B cell (primary cell): ENCODE results near the gene CLSTN2. TPM values are rescaled to one million over a fixed set of nuclear protein-coding genes. Genes with fewer than 3 reads are reported as not detected.

Experiments used
- ATAC-seq: fragments of 200-7000 bp; cut with Tn5 transposase; one replicate; pipeline ENCODE4 v1.10.0; 2021; ENCODE audit warnings: low read depth, mild to moderate bottlenecking, moderate number of reproducible peaks, moderate library complexity
- CTCF ChIA-PET: fragments of 350-600 bp; sonication (Branson Sonifier 250); formaldehyde crosslinking; loops from one replicate; lab custom pipeline; 2021; ENCODE audit warnings: antibody characterized with exemption, inconsistent platforms; lab: Charles Lee
- POLR2A ChIA-PET: fragments of 350-600 bp; sonication (Branson Sonifier 250); formaldehyde crosslinking; loops from one replicate; lab custom pipeline; 2021; ENCODE audit warnings: antibody characterized with exemption; lab: Charles Lee
- DNase-seq: peaks from one replicate; pipeline ENCODE4 v3.0.0; 2013
- H2AFZ ChIP-seq: 2 replicates; pipeline ENCODE4 v1.6.1; 2012; ENCODE audit warnings: mild to moderate bottlenecking, low read depth, low read length; ENCODE audit not compliant: insufficient read depth, poor library complexity, severe bottlenecking
- H3K27ac ChIP-seq, 2 donors: 1 replicate in 1 of 2; 2 replicates in 1 of 2; pipeline ENCODE4 v1.5.1; 2012 to 2013; ENCODE audit warnings: low read length in 2 of 2, mild to moderate bottlenecking in 2 of 2, moderate library complexity in 1 of 2
- H3K27me3 ChIP-seq, 4 experiments: fragments of 200-600 bp in 1 of 4; sonication (generic) in 1 of 4; replicated peaks in 1 of 4; 1 replicate in 2 of 4; 2 replicates in 2 of 4; pipeline versions ENCODE4 v1.6.1 to v1.7.0; 2013 to 2016; ENCODE audit warnings: low read length in 3 of 4, mild to moderate bottlenecking in 2 of 4, mixed read lengths in 1 of 4, moderate library complexity in 1 of 4; ENCODE audit not compliant: insufficient read depth in 4 of 4, control insufficient read depth in 3 of 4; ENCODE audit errors: control extremely low read depth in 1 of 4
- H3K36me3 ChIP-seq, 2 experiments: replicated peaks in 1 of 2; 1 replicate in 1 of 2; 2 replicates in 1 of 2; pipeline versions ENCODE4 v1.6.1 to v1.7.1; 2013; ENCODE audit warnings: low read length in 1 of 2; ENCODE audit not compliant: insufficient read depth in 2 of 2, control insufficient read depth in 1 of 2; ENCODE audit errors: control extremely low read depth in 1 of 2, extremely low read depth in 1 of 2
- H3K4me1 ChIP-seq, 2 donors: fragments of 200-600 bp in 1 of 2; sonication (generic) in 1 of 2; 1 replicate in 1 of 2; 2 replicates in 1 of 2; pipeline versions ENCODE4 v1.5.1 to v1.6.1; 2013 to 2017; ENCODE audit warnings: low read length in 2 of 2; ENCODE audit not compliant: control insufficient read depth in 2 of 2, insufficient read depth in 2 of 2
- H3K4me2 ChIP-seq: replicated peaks from 2 replicates; pipeline ENCODE3; 2012; ENCODE audit warnings: mild to moderate bottlenecking, low read depth, low read length; ENCODE audit not compliant: poor library complexity, severe bottlenecking
- H3K4me3 ChIP-seq, 5 experiments: fragments of 200-600 bp in 1 of 5; sonication (generic) in 1 of 5; 1 replicate in 3 of 5; 2 replicates in 2 of 5; pipeline versions ENCODE4 v1.5.1 to v1.7.0; 2011 to 2016; ENCODE audit warnings: low read length in 4 of 5, mild to moderate bottlenecking in 4 of 5, low read depth in 2 of 5, control low read depth in 1 of 5, moderate library complexity in 1 of 5; ENCODE audit not compliant: insufficient read depth in 1 of 5; ENCODE audit errors: control extremely low read depth in 1 of 5, extremely low read depth in 1 of 5
- H3K79me2 ChIP-seq: fragments of 200-600 bp; sonication (generic); one replicate; pipeline ENCODE4 v1.6.0; 2016; ENCODE audit warnings: low read length; ENCODE audit not compliant: control insufficient read depth, insufficient read depth
- H3K9ac ChIP-seq: fragments of 200-600 bp; sonication (generic); 2 replicates; pipeline ENCODE4 v1.6.1; 2017; ENCODE audit warnings: mild to moderate bottlenecking, low read length, moderate library complexity
- H3K9me3 ChIP-seq, 3 donors: one replicate each; pipeline versions ENCODE4 v1.6.1 to v1.7.1; 2013; ENCODE audit warnings: low read length in 2 of 3; ENCODE audit not compliant: control insufficient read depth in 2 of 3, insufficient read depth in 1 of 3; ENCODE audit errors: control extremely low read depth in 1 of 3
- H4K20me1 ChIP-seq: 2 replicates; pipeline ENCODE4 v1.6.0; 2012; ENCODE audit warnings: mild to moderate bottlenecking, low read length; ENCODE audit not compliant: insufficient read depth, control insufficient read depth, poor library complexity, severe bottlenecking
- H3K27ac Mint-ChIP-seq: one replicate; pipeline ENCODE4 v1.8.0; 2021; ENCODE audit warnings: mixed read lengths
- H3K27me3 Mint-ChIP-seq: one replicate; pipeline ENCODE4 v1.8.0; 2021; ENCODE audit warnings: mixed read lengths
- H3K4me1 Mint-ChIP-seq: one replicate; pipeline ENCODE4 v1.8.0; 2021; ENCODE audit warnings: mixed read lengths
- H3K4me3 Mint-ChIP-seq: one replicate; pipeline ENCODE4 v1.8.0; 2021; ENCODE audit warnings: mixed read lengths
- H3K9me3 Mint-ChIP-seq: one replicate; pipeline ENCODE4 v1.8.0; 2022; ENCODE audit warnings: mixed read lengths; ENCODE audit not compliant: insufficient read depth
- EZH2 ChIP-seq: IDR thresholded peaks from 2 replicates; pipeline ENCODE4 v1.6.1; 2012; ENCODE audit warnings: borderline replicate concordance, low read depth, mild to moderate bottlenecking, moderate library complexity, low read length; ENCODE audit not compliant: insufficient read depth, poor library complexity, severe bottlenecking
- WGBS: methylation state at CpG from one replicate; pipeline ENCODE4 v1.1.5; 2013; ENCODE audit warnings: missing lambda C conversion rate; ENCODE audit not compliant: insufficient coverage; 5-methylcytosine and 5-hydroxymethylcytosine counted together
- intact Hi-C: fragments of 100-400 bp; cut with micrococcal nuclease; formaldehyde crosslinking; loops from one replicate; pipeline ENCODE4 v1.10.0; 2022
- polyA plus RNA-seq: library from polyadenylated mRNA; depleted of rRNA; stranded (reverse); fragments of >200 nt; gene quantifications from 2 replicates; pipeline ENCODE4 v1.2.3, GENCODE V29; 2012
- total RNA-seq, 2 donors: library from RNA; stranded (reverse); fragments of 120-200 nt in 1 of 2; gene quantifications; 1 replicate in 1 of 2; 2 replicates in 1 of 2; pipeline versions ENCODE4 v1.2.3 to v1.2.4, GENCODE V29; 2013 to 2022
- TF ChIP-seq, protein P1 (sequence below): fragments of 200-600 bp; IDR thresholded peaks from one replicate; pipeline ENCODE4 v1.8.0; 2022; ENCODE audit warnings: antibody characterized with exemption, mild to moderate bottlenecking

Gene CLSTN2
- total and polyA plus RNA-seq, 2 donors (not counting 1 experiment from before 2014, with no cell fraction given): not detected

DNA sequence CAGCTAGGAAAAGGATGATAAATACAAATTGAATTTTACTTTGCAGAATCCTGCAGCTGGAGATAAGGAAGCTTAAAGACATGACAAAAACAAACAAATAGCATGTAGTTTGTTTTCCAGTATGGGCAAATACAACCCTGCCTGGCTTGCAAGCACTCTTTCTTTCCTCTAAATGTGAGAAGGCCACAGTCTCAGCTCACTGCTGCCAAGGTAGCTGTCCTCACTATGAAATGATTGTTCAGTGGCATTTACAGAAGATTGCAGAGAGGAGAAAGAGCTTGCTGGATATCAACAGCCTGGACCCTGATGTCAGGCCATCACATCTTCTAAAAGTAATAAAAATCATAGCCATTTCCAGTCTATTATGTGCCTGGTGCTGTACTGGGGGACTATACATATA is 262.0 kb downstream of the CLSTN2 start:
- POLR2A ChIA-PET: no interaction called here

GRCh38 chr3:140198242-140198641 is 263.3 kb downstream of the CLSTN2 start:
- no peak for ATAC-seq
- H3K27ac Mint-ChIP-seq: no peak overlapping the region

More for the DNA sequence above, 262.0 kb downstream of the CLSTN2 start:
- Histone ChIP-seq H3K4me1 (no peaks in the 10 kb centered on the region), H2AFZ (no peak overlapping the region), H3K4me3 (no peak overlapping the region), H3K27ac (no peak overlapping the region), H3K9me3 (no peaks in the 10 kb centered on the region), H4K20me1 (no peaks in the 10 kb centered on the region), H3K36me3 (no peaks in the 10 kb centered on the region), H3K4me2 (no peak overlapping the region), H3K79me2 (no peaks in the 10 kb centered on the region), H3K9ac (no peak overlapping the region), H3K27me3 (no peaks in the 10 kb centered on the region)
- H3K27me3 Mint-ChIP-seq: peaks cover 9% of the 10 kb centered on the region
- CTCF ChIA-PET: interaction anchor here (1.7 kb wide), 1 partner anchor 9 kb away, joined by 3 read pairs; no protein-coding TSS in a partner anchor
- DNase-seq: no peak
- ATAC-seq: no peak
- no peak overlapping the region for H3K4me3 Mint-ChIP-seq
- intact Hi-C loops: no loop called here
- no peak for TF ChIP-seq EZH2
- TF ChIP-seq, protein P1, sequence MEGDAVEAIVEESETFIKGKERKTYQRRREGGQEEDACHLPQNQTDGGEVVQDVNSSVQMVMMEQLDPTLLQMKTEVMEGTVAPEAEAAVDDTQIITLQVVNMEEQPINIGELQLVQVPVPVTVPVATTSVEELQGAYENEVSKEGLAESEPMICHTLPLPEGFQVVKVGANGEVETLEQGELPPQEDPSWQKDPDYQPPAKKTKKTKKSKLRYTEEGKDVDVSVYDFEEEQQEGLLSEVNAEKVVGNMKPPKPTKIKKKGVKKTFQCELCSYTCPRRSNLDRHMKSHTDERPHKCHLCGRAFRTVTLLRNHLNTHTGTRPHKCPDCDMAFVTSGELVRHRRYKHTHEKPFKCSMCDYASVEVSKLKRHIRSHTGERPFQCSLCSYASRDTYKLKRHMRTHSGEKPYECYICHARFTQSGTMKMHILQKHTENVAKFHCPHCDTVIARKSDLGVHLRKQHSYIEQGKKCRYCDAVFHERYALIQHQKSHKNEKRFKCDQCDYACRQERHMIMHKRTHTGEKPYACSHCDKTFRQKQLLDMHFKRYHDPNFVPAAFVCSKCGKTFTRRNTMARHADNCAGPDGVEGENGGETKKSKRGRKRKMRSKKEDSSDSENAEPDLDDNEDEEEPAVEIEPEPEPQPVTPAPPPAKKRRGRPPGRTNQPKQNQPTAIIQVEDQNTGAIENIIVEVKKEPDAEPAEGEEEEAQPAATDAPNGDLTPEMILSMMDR: no peak
- no peak overlapping the region for H3K27ac Mint-ChIP-seq
- no peaks in the 10 kb centered on the region for H3K4me1 Mint-ChIP-seq
- H3K9me3 Mint-ChIP-seq: no peaks in the 10 kb centered on the region

More at GRCh38 chr3:140198242-140198641, 263.3 kb downstream of the CLSTN2 start:
- no peak overlapping the region for H2AFZ ChIP-seq
- H3K9me3 ChIP-seq: no peaks in the 10 kb centered on the region
- CTCF ChIA-PET: interaction anchor here (1.7 kb wide), 1 partner anchor 8 kb away, joined by 3 read pairs; no protein-coding TSS in a partner anchor
- no peak overlapping the region for H3K27ac ChIP-seq
- 83% methylated on average over 1 of the region's 2 CpGs for WGBS
- Mint-ChIP-seq H3K9me3 (no peaks in the 10 kb centered on the region), H3K4me1 (no peaks in the 10 kb centered on the region), H3K4me3 (no peak overlapping the region), H3K27me3 (peaks cover 12% of the 10 kb centered on the region)
- H3K79me2 ChIP-seq: no peaks in the 10 kb centered on the region
- intact Hi-C loops: no loop called here
- H3K4me1 ChIP-seq: no peaks in the 10 kb centered on the region
- no peak overlapping the region for H3K4me2 ChIP-seq
- DNase-seq: no peak
- no peak overlapping the region for H3K4me3 ChIP-seq
- H3K9ac ChIP-seq: no peak overlapping the region
- TF ChIP-seq, protein P1: no peak
- TF ChIP-seq EZH2: no peak
- no peaks in the 10 kb centered on the region for H4K20me1 ChIP-seq
- POLR2A ChIA-PET: no interaction called here
- H3K36me3 ChIP-seq: no peaks in the 10 kb centered on the region
- H3K27me3 ChIP-seq: no peaks in the 10 kb centered on the region
